GM18505 (cell line): ENCODE results near the gene UTF1.

ENCODE experiments used
- ATAC-seq: cut with Tn5 transposase; IDR thresholded peaks from one replicate; pipeline ENCODE4 v1.9.1; 2021; ENCODE audit not compliant: unreplicated experiment
- POLR2A ChIP-seq: IDR thresholded peaks from 4 replicates; pipeline ENCODE4 v1.6.1; 2011; ENCODE audit warnings: borderline replicate concordance; ENCODE audit not compliant: insufficient read depth, insufficient read length; ENCODE audit errors: extremely low read depth

Gene UTF1

DNA sequence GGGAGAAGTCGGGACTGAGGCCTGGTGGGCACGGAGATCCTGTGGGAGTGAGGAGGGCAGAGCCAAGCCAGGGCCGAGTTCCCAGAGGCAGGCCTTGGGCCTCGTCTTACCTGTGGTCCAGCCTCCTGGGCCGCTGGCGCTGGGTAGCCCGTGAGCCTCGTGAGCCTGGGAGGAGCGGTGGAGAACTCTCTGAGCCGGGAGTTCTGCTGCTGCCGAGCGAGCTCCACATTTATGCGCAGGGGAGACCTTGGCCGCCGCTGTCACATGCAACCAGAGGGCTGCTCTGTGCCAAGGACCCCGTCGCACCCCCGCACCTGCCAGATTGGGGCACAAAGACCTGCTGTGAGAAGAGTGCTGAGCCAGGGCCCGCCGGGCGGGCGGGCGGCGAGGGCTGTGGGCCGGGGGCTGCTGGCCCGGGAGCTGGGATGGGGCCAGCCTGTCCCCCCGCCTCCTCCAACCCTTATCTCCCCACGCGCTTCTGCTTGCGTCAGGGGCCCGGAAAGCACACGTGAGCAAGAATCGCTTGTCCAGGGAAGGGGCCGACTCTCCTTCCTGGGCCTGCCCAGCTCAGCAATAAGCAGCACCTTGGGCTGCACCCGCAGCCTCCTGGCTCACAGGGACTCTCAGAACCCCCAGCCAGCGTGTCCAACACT is 17.8 kb downstream of the UTF1 start:
- ATAC-seq, result no peak
- no peak for TF ChIP-seq POLR2A

DNA sequence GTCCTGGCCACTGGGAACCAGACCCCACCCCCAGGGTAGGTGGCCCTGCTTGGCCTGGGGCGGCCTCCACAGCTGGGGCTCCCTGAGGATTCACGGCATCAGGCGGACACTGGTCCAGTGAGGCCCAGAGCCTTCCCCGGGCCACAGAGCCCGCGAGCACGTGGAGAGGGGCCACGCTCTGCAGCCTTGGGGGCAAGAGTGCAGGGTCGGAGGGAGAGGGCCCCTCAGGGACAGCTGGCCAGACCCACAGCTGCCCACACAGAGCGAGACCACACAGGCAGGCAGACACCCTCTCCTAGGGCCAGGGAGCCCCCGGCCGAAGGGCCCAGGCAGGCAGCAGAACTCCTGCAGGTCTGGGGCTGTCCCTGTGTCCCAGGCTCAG is 18.3 kb downstream of the UTF1 start:
- no peak for ATAC-seq
- TF ChIP-seq POLR2A, result no peak

DNA sequence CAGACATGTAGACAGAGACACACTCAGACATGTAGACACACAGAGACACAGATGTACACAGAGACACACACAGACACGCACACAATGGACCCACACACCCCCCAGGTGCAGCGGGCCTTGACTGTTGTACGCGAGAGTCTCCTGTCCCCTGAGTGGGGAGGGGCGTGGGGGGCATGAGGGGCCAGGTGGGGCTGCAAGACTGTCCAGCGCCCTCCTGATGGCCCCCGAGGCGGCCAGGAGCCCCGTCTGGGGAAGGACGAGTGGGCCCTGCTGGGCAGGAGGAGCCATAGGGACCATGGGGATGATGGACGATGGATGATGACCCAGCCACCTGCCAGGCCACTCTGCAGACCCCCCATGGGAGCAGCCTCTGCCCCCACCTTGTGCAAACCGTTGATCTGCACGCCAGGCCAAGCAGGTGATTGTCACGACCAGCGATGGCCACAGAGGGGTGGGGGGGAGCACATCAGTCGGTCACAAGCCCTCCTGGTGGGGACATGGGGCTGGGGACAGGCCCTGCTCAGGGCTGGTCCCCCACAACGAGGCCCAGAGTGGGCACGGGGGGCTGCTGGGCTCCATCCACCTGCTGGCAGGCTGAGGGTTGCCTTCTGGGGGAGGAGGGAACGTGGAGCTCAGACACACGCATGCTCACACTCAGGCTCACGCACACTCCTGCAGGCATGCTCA is 19.2 kb downstream of the UTF1 start:
- TF ChIP-seq POLR2A, result no peak
- ATAC-seq, result no peak

DNA sequence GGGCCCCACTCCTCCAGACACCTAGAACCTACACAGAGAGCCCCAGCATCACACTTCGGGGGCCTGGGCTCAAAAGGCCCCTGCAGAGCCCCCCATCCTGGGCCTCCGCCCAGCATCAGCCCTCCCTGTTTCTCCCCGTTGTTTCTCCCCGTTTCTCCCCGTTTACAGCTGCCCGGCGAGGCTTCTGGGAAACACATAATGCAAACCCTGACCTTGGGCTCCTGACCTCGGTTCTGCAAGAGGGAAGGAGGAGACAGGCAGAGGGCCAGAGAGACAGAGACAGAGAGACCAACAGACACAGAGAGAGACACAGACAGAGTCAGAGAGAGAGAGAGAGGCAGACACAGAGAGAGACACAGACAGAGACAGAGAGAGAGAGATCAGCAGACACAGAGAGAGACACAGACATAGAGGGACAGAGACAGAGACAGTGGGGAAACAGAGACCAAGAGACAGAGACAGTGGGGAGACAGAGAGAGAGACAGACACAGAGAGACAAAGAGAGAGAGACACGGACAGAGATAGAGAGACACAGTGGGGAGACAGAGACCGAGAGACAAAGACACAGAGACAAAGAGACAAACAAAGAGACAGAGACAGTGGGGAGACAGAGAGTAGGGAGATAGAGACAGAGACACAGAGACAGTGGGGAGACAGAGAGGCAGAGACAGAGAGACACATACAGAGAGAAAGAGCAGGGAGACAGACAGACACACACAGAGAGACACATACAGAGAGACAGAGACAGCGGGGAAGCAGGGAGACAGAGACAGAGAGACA is 20.1 kb downstream of the UTF1 start:
- no peak for ATAC-seq
- TF ChIP-seq POLR2A, result no peak

DNA sequence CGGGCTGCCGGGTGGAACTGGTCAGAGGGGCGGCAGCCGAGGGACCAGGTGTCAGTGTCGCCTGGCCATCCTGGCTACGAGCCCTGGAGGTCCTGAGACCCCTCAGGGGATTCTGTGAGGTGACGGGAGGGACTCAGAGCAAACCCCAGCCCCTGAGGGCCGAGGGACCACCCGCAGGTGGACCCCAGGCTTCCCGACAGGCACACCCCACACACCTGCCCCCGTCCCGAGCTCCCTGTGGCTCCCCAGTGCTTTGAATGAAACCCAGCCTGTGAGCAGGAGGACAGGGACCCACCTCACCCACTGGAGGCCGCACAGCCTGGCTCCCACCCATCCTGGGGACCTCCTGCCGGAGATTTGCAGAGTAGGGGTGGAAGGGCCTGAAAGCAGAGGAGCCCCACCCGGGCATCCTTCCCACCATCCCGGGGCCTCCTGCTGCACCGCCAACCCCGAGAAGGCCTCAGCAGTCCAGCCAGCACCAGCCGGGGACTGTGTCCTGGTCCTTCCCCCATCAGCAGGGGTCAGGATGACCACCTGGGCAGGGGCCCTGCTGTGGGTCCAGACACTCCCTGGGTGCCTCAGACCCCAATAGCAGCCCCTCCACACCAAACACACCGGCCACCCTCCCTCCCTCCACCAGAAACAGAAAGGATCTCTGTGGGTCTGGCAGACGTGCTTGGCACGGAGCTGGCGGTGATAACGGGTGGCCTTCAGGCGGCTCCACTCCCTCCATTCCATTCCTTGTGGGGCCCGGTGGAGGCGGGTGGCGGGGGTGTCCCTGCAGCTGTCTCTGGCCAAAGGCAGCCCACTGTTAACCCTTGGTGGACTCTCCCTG is 21.6 kb downstream of the UTF1 start:
- TF ChIP-seq POLR2A, result no peak
- ATAC-seq, result no peak

DNA sequence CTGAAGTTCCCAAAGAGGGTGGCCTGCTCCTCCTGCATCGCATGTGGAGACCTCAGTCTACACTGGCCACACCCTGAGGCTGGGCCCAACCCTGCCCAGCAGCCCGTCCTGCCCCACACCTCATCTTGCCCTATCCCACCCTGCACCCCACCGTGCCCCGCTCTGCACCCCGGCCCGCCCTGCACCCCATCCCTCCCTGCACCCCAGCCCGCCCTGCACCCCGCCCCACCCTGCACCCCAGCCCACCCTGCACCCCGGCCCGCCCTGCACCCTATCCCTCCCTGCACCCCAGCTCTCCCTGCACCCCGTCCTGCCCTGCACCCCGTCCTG is 22.2 kb downstream of the UTF1 start:
- no peak for TF ChIP-seq POLR2A
- ATAC-seq, result no peak

DNA sequence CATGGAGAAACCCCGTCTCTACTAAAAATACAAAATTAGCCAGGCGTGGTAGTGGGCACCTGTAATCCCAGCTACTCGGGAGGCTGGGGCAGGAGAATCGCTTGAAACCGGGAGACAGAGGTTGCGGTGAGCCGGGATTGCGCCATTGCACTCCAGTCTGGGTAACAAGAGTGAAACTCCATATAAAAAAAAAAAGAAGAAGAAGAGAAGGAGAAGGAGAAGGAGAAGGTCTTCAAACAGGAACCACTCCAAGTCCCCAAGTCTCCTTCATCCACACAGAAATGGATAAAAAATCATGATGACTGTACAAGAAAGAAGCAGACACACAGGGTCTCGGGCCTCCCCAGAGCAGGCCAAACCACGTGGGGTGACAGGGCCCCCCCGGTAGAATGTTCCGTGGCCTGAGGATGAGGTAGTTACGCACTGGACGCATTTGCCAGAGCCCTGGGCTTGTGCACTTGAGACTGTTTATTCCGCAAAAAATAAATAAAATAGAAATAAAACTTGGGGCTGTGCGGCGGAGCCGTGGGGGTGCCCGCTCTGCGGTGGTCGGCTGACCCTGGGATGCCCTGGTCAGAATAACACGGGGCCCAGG is 23.4 kb downstream of the UTF1 start:
- no peak for ATAC-seq
- TF ChIP-seq POLR2A, result no peak

DNA sequence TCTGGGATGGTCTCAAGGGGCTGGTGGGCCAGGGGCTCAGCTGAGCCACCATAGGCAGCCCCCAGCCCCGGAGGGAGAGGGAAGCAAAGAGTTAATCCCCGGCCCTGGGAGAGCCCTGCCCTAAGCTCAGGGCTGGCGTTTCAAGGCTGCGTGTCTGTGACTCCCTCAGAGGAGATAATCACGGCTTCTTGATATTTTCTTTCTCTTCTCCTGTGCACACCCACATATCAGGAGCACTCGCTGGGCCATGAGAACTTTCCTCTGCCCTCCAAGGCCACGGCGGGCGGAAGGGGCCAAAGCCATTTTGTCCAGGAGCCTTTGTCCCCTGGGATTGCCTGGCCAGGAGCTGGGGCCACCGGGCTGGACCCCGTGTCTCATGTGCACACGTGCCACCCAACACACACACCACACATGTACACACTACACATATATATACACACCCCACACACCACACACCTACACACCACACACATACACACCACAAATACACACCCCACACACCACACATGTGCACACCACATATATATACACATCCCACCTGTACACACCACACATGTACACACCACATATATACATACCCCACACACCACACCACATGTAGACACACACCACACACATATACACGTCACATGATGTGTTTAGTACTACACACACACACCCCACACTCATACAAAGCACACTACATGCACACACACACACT is 24.6 kb downstream of the UTF1 start:
- no peak for ATAC-seq
- no peak for TF ChIP-seq POLR2A

DNA sequence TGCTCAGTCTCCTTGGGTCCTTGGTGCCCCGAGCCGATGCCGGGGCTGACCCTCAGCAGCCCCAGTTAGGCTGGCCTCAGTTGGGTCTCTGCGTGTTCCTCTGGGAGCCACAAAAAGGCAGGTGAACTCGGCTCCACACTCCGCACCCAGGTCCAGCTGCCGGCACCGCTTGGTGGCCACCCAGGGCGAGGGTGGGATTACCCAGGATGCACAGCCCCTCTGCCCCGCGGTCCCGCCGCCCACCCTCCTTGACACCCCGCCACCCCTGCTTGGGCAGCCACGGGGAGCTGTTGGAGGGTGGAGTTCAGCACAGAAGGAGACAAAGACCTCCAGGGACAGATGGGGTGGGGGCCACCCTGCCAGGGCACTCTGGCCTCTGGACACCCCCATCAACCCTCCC is 25.3 kb downstream of the UTF1 start:
- no peak for TF ChIP-seq POLR2A

DNA sequence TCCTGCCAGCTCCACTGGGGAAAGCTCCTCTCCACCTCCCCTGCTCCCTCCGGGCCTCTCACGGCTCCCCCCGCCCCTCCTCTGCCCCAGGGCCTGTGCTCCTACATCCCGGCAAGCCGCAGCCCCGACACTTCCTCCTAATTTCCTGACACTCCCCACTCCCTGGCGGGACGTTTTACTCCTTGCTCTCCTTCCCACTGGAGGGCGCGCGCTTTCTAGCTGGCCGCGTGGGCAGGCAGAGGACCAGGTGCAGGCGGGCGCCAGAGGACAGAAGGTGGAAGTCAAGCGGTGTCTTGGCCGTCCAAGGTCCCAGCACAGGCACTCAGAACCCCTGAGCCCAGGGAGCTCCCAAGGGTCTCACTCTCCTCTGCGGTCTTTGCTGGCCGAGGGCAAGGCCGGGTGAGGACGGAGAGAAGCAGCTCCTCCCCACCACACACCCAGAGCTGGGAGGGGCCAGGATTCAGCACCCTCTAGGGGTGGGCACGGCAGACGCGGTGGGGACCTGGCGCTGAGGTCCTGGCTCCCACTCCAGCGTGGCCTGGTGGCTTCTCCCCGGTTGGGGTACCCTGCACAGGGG is 27.6 kb downstream of the UTF1 start:
- no peak for TF ChIP-seq POLR2A
- ATAC-seq, result no peak

More for the DNA sequence above, 25.3 kb downstream of the UTF1 start:
- no peak for ATAC-seq

DNA sequence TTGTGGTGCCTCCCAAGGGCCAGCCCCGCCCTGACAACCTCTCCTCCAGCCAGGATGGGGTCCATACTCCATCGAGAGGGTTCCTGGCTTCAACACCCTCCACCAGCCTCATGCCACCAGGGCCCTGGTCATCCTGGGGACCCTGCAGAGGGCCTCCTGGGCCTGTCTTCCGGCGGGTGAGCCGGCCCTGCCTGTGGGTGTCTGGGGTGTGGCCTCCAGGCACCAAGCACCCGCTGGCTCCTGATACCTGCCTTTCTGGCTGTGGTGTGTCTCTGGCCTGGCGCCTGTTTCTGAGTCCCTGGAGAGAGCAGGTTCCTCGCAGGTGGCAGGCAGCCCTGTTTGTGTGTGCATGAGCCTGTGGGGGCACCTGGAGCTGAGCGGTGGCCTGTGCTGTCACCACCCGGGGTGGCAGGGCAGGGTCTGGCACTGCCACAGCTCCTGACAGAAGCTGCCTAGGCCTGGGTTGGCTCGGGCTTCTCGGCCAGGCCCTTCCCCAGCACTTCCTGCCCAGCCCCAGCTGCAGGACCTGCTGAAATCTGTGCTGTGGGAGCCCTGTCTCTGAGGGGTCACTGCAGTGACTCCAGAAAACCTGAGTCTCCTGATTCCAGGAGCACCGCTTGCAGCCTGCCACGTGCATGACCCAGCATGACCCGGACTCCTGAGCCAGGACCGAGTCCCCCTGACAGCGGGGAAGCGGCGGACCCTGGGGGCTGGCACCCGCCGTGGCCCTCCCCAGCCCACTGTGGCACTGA is 28.2 kb downstream of the UTF1 start:
- no peak for TF ChIP-seq POLR2A
- ATAC-seq, result no peak

DNA sequence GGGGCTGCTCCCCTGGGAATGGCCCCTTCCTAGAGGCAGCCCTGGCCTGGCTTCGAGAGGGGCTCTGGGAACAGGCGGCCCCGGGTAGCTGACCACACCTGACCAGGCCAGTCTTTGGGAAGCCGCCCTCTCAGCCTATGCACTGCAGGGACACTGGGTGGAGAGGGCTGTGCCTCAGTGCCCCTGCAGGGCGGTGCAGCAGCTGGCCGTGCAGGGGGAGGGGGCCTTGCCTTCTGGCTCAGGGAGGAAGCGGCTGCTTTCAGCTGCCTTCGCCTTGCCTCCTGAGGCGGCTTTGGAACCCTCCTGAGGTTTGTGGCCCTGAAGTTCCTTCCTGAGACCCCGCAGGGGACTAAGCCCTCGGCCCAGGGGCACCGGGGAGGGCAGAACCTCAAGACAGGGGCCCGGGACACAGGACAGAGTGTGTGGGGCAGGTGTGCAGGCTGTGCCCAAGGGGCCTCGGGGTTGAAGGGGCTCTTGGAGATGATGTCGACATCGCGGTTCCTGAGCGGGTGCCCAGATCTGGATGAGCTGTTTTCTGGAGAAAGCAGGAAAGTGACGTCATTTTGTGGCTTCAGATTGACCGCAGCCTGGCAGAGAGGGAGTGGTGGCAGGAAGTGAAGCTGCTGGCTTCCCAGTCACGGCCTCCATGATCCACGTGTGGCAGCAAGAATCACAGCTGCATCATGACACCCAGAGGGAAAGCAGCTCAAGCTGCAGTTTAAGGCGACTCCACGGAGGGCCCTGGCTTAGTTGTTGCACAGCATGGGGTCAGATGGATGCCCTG is 29.0 kb downstream of the UTF1 start:
- no peak for TF ChIP-seq POLR2A
- ATAC-seq, result no peak
